Right lung (tissue), 5 donors: ENCODE data around the gene RSRC1. TPM values are rescaled to one million over a fixed set of nuclear protein-coding genes. Genes with fewer than 3 reads are reported as not detected.
"Not testable (repeated sequence)": the region's sequence is repeated elsewhere in the genome, so short reads cannot be mapped to it uniquely, and the experiment has no call there.

ENCODE experiments used
- DNase-seq, 2 donors: peaks; one replicate each; pipeline ENCODE4 v3.0.0-alpha.2; 2013
- polyA plus RNA-seq, 5 donors: library from polyadenylated mRNA; unstranded; fragments of 120-200 nt; gene quantifications; one replicate each; pipeline versions ENCODE4 v1.2.1 to v1.2.3, GENCODE V29; 2013; ENCODE audit warnings: inconsistent platforms in 1 of 5, low replicate concordance in 1 of 5; ENCODE audit not compliant: insufficient read length in 5 of 5, insufficient read depth in 1 of 5

RSRC1 gene
- polyA plus RNA-seq, 5 donors, result 21.7 to 31.7 (median 28.6) TPM

- DNase-seq, result not testable (repeated sequence)
Observed at GRCh38 chr3:158122721-158123120, 12.8 kb downstream of the RSRC1 start.

- DNase-seq, result no peak
Observed at GRCh38 chr3:158127250-158128219, 17.6 kb downstream of the RSRC1 start.

- no peak for DNase-seq
Observed at GRCh38 chr3:158128755-158129154, 18.9 kb downstream of the RSRC1 start.

- DNase-seq, result no peak
Observed at GRCh38 chr3:158134363-158134762, 24.5 kb downstream of the RSRC1 start.

- DNase-seq, result no peak
Observed at GRCh38 chr3:158140396-158140795, 30.5 kb downstream of the RSRC1 start.

- DNase-seq, result no peak
Observed at GRCh38 chr3:158148218-158148617, 38.3 kb downstream of the RSRC1 start.

GRCh38 chr3:158152186-158152585 is 42.3 kb downstream of the RSRC1 start:
- no peak for DNase-seq

- no peak for DNase-seq
Observed at GRCh38 chr3:158158969-158159368, 49.1 kb downstream of the RSRC1 start.

GRCh38 chr3:158159714-158160113 is 49.8 kb downstream of the RSRC1 start:
- DNase-seq, result no peak

- no peak for DNase-seq
Observed at GRCh38 chr3:158160958-158161357, 51.1 kb downstream of the RSRC1 start.

- DNase-seq, result no peak
Observed at GRCh38 chr3:158165141-158165655, 55.3 kb downstream of the RSRC1 start.

GRCh38 chr3:158165730-158166129 is 55.8 kb downstream of the RSRC1 start:
- no peak for DNase-seq

GRCh38 chr3:158166223-158166622 is 56.3 kb downstream of the RSRC1 start:
- no peak for DNase-seq

- DNase-seq, result no peak
Observed at GRCh38 chr3:158167737-158168557, 58.1 kb downstream of the RSRC1 start.

- no peak for DNase-seq
Observed at GRCh38 chr3:158169091-158169491, 59.2 kb downstream of the RSRC1 start.

GRCh38 chr3:158181096-158181495 is 71.2 kb downstream of the RSRC1 start:
- DNase-seq, result no peak

GRCh38 chr3:158185711-158186110 is 75.8 kb downstream of the RSRC1 start:
- no peak for DNase-seq

- no peak for DNase-seq
Observed at GRCh38 chr3:158200955-158201354, 91.1 kb downstream of the RSRC1 start.

GRCh38 chr3:158205324-158205723 is 95.4 kb downstream of the RSRC1 start:
- DNase-seq, result no peak

- DNase-seq, result no peak
Observed at GRCh38 chr3:158205994-158206393, 96.1 kb downstream of the RSRC1 start.

- no peak for DNase-seq
Observed at GRCh38 chr3:158210067-158210466, 100.2 kb downstream of the RSRC1 start.

- no peak for DNase-seq
Observed at GRCh38 chr3:158213461-158213860, 103.6 kb downstream of the RSRC1 start.
